Measurements from ENCODE around the gene VMO1.

DNA sequence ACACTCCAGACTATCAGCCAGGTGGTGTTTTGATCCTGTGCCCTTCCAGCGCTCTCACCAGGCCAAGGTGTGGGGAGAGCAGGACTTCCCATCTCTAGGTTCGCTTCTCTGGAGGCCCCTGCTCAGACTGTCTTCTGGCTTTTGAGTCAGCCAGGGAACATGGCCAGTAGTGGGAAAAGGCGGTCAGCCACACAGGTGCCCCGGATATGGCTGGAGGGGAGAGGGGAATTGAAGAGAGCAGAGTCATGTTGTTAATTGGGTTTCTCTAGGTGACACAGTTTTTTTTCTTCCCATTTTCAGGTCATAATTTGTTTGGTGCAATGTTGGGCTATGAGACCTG lies 48.5 kb upstream of the VMO1 start:
- TF ChIP-seq, protein P1, sequence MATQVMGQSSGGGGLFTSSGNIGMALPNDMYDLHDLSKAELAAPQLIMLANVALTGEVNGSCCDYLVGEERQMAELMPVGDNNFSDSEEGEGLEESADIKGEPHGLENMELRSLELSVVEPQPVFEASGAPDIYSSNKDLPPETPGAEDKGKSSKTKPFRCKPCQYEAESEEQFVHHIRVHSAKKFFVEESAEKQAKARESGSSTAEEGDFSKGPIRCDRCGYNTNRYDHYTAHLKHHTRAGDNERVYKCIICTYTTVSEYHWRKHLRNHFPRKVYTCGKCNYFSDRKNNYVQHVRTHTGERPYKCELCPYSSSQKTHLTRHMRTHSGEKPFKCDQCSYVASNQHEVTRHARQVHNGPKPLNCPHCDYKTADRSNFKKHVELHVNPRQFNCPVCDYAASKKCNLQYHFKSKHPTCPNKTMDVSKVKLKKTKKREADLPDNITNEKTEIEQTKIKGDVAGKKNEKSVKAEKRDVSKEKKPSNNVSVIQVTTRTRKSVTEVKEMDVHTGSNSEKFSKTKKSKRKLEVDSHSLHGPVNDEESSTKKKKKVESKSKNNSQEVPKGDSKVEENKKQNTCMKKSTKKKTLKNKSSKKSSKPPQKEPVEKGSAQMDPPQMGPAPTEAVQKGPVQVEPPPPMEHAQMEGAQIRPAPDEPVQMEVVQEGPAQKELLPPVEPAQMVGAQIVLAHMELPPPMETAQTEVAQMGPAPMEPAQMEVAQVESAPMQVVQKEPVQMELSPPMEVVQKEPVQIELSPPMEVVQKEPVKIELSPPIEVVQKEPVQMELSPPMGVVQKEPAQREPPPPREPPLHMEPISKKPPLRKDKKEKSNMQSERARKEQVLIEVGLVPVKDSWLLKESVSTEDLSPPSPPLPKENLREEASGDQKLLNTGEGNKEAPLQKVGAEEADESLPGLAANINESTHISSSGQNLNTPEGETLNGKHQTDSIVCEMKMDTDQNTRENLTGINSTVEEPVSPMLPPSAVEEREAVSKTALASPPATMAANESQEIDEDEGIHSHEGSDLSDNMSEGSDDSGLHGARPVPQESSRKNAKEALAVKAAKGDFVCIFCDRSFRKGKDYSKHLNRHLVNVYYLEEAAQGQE (IDR thresholded peaks at IDR 0.05), result no peak
- TF ChIP-seq JUND (IDR thresholded peaks at IDR 0.05) (no peak), RXRA (IDR thresholded peaks at IDR 0.05) (no peak), GABPA (IDR thresholded peaks at IDR 0.05 in 1 of 2, conservative IDR thresholded peaks at IDR 0.05 in 1 of 2) (no peak), TAF1 (conservative IDR thresholded peaks at IDR 0.05) (no peak)
- TF ChIP-seq, protein P2, sequence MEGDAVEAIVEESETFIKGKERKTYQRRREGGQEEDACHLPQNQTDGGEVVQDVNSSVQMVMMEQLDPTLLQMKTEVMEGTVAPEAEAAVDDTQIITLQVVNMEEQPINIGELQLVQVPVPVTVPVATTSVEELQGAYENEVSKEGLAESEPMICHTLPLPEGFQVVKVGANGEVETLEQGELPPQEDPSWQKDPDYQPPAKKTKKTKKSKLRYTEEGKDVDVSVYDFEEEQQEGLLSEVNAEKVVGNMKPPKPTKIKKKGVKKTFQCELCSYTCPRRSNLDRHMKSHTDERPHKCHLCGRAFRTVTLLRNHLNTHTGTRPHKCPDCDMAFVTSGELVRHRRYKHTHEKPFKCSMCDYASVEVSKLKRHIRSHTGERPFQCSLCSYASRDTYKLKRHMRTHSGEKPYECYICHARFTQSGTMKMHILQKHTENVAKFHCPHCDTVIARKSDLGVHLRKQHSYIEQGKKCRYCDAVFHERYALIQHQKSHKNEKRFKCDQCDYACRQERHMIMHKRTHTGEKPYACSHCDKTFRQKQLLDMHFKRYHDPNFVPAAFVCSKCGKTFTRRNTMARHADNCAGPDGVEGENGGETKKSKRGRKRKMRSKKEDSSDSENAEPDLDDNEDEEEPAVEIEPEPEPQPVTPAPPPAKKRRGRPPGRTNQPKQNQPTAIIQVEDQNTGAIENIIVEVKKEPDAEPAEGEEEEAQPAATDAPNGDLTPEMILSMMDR (IDR thresholded peaks at IDR 0.05; ENCODE audit: low read depth, low read length, missing input control), result no peak
- TF ChIP-seq, protein P3, sequence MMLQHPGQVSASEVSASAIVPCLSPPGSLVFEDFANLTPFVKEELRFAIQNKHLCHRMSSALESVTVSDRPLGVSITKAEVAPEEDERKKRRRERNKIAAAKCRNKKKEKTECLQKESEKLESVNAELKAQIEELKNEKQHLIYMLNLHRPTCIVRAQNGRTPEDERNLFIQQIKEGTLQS (IDR thresholded peaks at IDR 0.05), result no peak

Data from liver (tissue), 3 donors.